ENCODE measurements around the gene RPA3.

- no peak for TF ChIP-seq POLR2A (IDR thresholded peaks at IDR 0.05; ENCODE audit: low read length)
- no peak for TF ChIP-seq GATA1 (IDR thresholded peaks at IDR 0.05; ENCODE audit: low read depth, low read length)
These were observed 65.4 kb downstream of the RPA3 start for GRCh38 chr7:7652798-7653540.
